HG03575 (cell line): ENCODE results near the gene ADCY1.

Experiments
- ATAC-seq: cut with Tn5 transposase; IDR thresholded peaks from one replicate; pipeline ENCODE4 v1.9.1; 2021; ENCODE audit not compliant: unreplicated experiment, insufficient number of reproducible peaks, low FRiP score; ENCODE audit errors: extremely low read depth

The ADCY1 gene

GRCh38 chr7:45610660-45611299 lies 36.6 kb downstream of the ADCY1 start:
- ATAC-seq, result no peak

DNA sequence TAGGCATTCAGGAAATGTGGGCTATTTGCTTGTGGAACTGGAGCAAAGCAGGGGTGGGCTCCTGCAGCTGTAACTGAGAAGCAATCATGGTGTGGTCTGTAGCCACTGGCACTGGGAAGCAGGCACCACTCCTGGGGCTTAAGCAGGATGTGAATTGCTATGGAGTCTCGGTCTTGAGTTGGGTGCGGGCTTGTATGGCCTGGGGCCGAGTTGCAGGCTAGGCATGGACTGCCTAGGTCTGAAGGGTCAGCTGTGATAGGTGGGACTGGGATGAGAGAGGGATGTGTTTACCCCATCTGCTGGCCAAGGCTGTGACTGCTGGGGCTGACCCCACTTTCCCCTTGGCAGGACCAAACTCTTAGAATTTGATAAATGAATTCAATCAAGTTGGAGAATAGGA lies 43.0 kb downstream of the ADCY1 start:
- ATAC-seq, result no peak

GRCh38 chr7:45622058-45622457 lies 47.9 kb downstream of the ADCY1 start:
- no peak for ATAC-seq

DNA sequence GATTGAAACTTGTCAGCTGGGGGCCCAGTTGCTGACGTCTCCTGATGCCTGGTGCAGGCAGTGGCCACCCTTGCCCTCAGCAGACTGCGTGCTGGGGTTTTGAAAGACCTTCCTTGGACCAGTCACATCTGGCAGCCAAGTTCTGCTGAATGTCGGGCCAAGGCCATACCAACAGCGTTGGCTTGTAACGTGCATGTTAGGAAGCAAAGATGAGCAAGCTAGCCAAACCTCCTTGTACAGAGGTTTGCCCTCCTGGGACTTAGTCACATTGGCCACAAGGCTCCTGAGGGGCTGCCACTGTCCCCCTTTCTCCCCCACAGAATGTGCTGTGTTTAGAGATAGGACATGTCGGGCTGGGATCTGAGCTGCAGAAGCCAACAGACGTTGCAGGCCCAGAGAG lies 49.0 kb downstream of the ADCY1 start:
- ATAC-seq, result no peak

DNA sequence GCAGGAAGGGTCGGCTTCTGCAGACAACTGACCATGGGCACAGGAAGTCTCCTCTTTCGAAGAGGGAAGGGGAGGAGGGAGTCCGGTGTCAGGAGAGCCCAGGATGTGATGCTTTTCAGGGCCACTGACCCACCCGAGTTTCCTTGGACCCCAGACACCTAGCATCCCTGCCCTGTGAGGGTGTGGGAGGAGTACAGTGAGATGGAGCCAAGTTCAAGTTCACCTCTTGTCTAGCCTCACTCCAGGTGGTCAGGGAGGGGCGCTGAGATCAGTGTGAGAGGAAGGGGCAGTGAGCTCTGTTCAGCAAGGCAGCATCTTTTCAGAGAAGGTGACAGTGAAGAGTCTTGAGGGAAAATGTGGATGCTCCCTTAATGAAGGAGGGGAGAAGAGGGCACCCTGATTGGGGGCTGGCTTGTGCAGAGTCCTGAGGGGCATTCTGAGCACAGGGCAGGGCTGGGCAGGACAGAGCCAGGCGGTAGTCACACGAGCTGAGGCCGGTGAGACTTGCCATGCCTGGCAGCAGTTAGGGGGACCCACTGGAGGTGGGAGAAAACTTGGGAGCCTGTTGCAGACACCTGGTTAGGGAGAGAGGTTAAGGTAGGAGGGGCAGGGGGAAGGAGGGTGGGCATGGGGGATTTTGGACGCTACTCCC lies 49.7 kb downstream of the ADCY1 start:
- no peak for ATAC-seq

- no peak for ATAC-seq
These were observed 50.2 kb downstream of the ADCY1 start for GRCh38 chr7:45624392-45624760.

GRCh38 chr7:45625067-45625466 lies 50.9 kb downstream of the ADCY1 start:
- no peak for ATAC-seq

- no peak for ATAC-seq
These were observed 51.7 kb downstream of the ADCY1 start for GRCh38 chr7:45625714-45626440.

GRCh38 chr7:45626441-45627430 lies 52.6 kb downstream of the ADCY1 start:
- no peak for ATAC-seq

- ATAC-seq, result no peak
These were observed 53.7 kb downstream of the ADCY1 start for GRCh38 chr7:45627691-45628456.

DNA sequence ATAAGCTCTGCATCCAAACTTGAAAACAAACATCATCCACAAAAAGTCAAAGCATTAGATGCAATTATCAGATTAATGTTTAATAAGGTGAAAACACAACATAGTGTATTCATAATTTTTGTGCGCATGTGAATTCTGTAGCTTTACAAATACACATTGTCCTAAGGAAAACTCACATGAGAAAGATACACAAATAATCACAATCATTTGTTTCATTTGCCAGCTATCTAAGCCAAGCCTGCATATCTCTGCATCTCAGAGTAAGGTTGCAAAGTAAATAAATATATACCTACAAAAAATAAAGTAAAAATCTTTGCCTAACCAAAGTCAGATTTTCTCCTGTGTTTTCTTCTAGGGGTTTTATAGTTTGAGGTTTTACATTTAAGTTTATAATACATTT lies 57.4 kb downstream of the ADCY1 start:
- no peak for ATAC-seq

DNA sequence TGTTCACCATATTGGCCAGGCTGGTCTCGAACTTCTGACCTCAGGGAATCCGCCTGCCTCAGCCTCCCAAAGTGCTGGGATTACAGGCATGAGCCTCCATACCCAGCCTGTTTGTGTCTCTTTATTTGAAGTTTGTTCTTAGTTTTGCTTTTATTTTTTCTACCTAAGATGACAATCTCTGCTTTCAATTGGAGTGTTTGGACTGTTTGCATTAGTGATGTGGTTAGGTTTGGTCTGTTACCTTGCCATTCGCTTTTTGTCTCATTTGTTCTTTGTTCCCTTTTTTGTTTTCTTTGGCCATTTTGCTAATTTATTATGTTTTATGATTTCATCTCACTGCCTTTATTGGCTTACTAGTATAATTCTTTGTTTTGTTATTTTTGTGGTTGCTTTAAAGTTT lies 62.6 kb downstream of the ADCY1 start:
- ATAC-seq, result no peak

DNA sequence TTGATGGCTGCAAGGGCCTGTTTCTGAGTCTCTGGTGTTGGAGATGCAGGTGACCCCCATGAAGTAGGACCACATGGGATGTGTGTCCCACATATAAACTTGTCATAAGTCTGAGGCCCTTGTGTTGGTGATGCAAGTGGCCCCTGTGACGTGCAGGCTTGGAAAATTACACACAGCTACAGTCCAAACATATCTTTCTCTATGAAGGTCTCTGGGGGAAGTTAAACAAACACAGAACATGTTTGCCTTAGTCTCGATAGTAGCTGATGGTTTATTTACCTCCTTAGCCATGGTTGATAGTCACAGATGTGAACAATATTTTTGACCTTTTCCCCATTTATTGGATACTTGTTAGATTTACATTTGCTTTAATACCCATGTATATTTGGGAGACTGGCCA lies 64.7 kb downstream of the ADCY1 start:
- ATAC-seq, result no peak

DNA sequence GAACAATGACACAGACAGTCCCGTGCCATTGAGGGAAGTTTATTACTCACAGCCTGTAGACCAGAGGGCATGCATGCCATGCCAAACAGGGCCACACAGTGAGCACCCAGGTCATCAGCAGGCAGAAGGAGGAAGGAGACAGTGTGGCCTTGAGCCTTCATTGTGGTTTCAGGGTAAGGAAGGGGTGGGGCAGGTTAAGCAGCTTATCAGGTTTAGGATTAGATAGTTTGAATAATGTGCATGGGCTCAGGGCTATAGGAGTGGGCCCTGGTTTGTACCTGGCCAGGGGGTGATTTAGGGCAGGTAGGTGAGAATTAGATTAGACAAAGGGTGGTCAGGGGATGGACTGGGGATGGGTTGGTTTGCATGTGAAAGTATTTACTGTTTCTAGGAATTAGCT lies 67.9 kb downstream of the ADCY1 start:
- no peak for ATAC-seq

DNA sequence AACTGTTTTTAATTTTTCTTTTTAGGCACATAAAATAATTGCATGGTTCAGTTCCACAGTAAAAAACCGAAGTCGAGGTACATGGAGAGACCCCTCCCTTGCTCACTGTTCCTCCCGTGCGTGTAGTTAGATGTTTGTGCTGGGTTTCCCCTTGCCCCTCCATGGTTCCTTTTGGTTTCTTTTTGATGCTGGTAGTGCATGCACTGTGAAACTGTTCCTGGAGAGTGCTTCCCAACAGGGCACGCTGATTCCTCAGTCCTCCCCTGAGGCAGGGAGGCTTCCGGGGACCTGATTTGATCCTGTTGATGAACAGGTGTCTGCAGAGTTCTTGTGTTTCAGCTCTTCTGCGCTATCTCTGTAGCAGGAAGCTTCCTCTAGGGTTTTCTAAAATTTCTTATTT lies 69.5 kb downstream of the ADCY1 start:
- no peak for ATAC-seq

DNA sequence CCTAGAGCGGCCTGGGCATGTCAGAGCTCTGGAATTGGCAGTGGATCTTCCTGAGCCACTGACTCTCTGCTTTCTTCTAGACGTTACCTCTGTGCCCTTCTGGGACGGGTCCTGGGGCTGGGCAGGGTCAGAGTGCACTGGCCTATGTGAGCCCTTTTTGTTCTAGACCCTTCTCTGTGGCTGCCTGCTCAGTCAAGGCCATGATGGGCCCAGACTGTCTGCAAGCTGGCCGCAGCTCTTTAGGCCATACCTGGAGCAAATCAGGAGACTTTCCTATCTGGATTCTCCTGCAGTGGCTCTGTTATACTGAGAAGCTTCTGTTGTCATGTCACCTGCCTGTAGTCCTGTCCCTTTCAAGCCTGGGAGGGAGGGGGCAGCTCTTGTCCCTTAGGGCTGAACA lies 70.1 kb downstream of the ADCY1 start:
- ATAC-seq, result no peak

GRCh38 chr7:45645141-45645969 lies 71.2 kb downstream of the ADCY1 start:
- no peak for ATAC-seq
